Measurements from ENCODE around the gene SS18L1.

SS18L1 gene

GRCh38 chr20:62138912-62139311, 4.7 kb upstream of the SS18L1 start:
- POLR2A ChIA-PET (ENCODE audit: low non-redundant PET), result interaction anchor here (1.3 kb wide), 1 partner anchor 15 kb away, joined by 3 read pairs; no protein-coding TSS in a partner anchor
- H3K27ac ChIP-seq, result peak overlapping the region; percentile 56
- no peak for TF ChIP-seq CTCF (conservative IDR thresholded peaks at IDR 0.05; ENCODE audit: low read depth)
- CTCF ChIA-PET, result interaction anchor here (0.6 to 1.7 kb wide), 2 partner anchors 128 to 1255 kb away, joined by 3 to 9 read pairs; no protein-coding TSS in a partner anchor
- DNase-seq (ENCODE audit: low spot score), result no peak

GRCh38 chr20:62139636-62140035, 3.9 kb upstream of the SS18L1 start:
- POLR2A ChIA-PET (ENCODE audit: low non-redundant PET), result no interaction called here
- CTCF ChIA-PET, result interaction anchor here (0.6 kb wide), 1 partner anchor 98 kb away, joined by 9 read pairs; no protein-coding TSS in a partner anchor
- peak overlapping the region; percentile 24 for H3K27ac ChIP-seq
- no peak for TF ChIP-seq CTCF (conservative IDR thresholded peaks at IDR 0.05; ENCODE audit: low read depth)
- no peak for DNase-seq (ENCODE audit: low spot score)

- CTCF ChIA-PET, result interaction anchor here (0.6 to 1.9 kb wide), 5 partner anchors 13 to 135 kb away, joined by 3 to 10 read pairs (median 4); no protein-coding TSS in a partner anchor
- H3K27ac ChIP-seq, result peak overlapping the region; percentile 91
- POLR2A ChIA-PET (ENCODE audit: low non-redundant PET), result no interaction called here
- no peak for TF ChIP-seq CTCF (conservative IDR thresholded peaks at IDR 0.05; ENCODE audit: low read depth)
- DNase-seq (ENCODE audit: low spot score), result no peak
These were observed 2.5 kb upstream of the SS18L1 start for GRCh38 chr20:62141043-62141396.

- CTCF ChIA-PET, result interaction anchor here (0.6 to 1.9 kb wide), 6 partner anchors 13 to 131 kb away, joined by 3 to 10 read pairs (median 4); partner anchors contain the start of gene TAF4
- no peak for DNase-seq (ENCODE audit: low spot score)
- H3K27ac ChIP-seq, result peak overlapping the region; percentile 91
- POLR2A ChIA-PET (ENCODE audit: low non-redundant PET), result no interaction called here
- TF ChIP-seq CTCF (conservative IDR thresholded peaks at IDR 0.05; ENCODE audit: low read depth), result no peak; the same call in 1 of the 2 replicates
These were observed 1.9 kb upstream of the SS18L1 start for GRCh38 chr20:62141397-62142251.

GRCh38 chr20:62142252-62143080, 1.1 kb upstream of the SS18L1 start:
- ChIA-PET POLR2A (ENCODE audit: low non-redundant PET) (interaction anchor here (0.5 kb wide), 1 partner anchor 18 kb away, joined by 5 read pairs; no protein-coding TSS in a partner anchor), CTCF (interaction anchor here (0.7 to 1.9 kb wide), 4 partner anchors 14 to 131 kb away, joined by 4 to 10 read pairs (median 6); partner anchors contain the start of gene TAF4)
- no peak for DNase-seq (ENCODE audit: low spot score)
- no peak for TF ChIP-seq CTCF (conservative IDR thresholded peaks at IDR 0.05; ENCODE audit: low read depth)
- H3K27ac ChIP-seq, result peak overlapping the region; percentile 91

All from RWPE1 (cell line).